GM12878 (cell line): ENCODE data around the gene CSRNP2. TPM values are rescaled to one million over a fixed set of nuclear protein-coding genes. Genes with fewer than 3 reads are reported as not detected.

Source experiments
- ATAC-seq: fragments of 200-7000 bp; cut with Tn5 transposase; 3 replicates; pipeline ENCODE4 v1.9.1; 2020; ENCODE audit warnings: mild to moderate bottlenecking, moderate library complexity
- BruUV-seq: library from RNA; stranded (reverse); fragments of 400-500 nt; replicated peaks from 2 replicates; lab custom pipeline; 2021; lab: Mats Ljungman, UMichigan
- CTCF ChIA-PET: fragments of 300-600 bp; sonication (Branson Sonifier 250); formaldehyde crosslinking; extraction: SDS; loops from one replicate; lab custom pipeline; 2021; ENCODE audit warnings: inconsistent platforms; lab: Yijun Ruan, JAX
- POLR2A ChIA-PET: fragments of 350-600 bp; formaldehyde crosslinking; extraction: SDS; loops from one replicate; lab custom pipeline; 2021; ENCODE audit warnings: inconsistent platforms; lab: Charles Lee
- RAD21 ChIA-PET: fragments of 300-600 bp; sonication (Branson Sonifier 250); formaldehyde crosslinking; loops from one replicate; lab custom pipeline; 2023; ENCODE audit warnings: antibody characterized with exemption; ENCODE audit not compliant: unreplicated experiment; lab: Charles Lee
- SMC1A ChIA-PET: fragments of 300-600 bp; sonication (Branson Sonifier 250); formaldehyde crosslinking; loops from one replicate; lab custom pipeline; 2023; ENCODE audit not compliant: unreplicated experiment, uncharacterized antibody; lab: Charles Lee
- DNase-seq: peaks from one replicate; pipeline ENCODE4 v3.0.0-alpha.2; 2011; ENCODE audit warnings: low read depth, low spot score
- FAIRE-seq: peaks from 3 replicates; lab custom pipeline; 2011; peaks lifted over from hg19 to GRCh38; lab: Jason Lieb, UNC
- H2AFZ ChIP-seq: 2 replicates; pipeline ENCODE4 v1.6.0; 2011; ENCODE audit warnings: low read depth, low read length, control low read depth; ENCODE audit not compliant: control insufficient read depth
- H3K27ac ChIP-seq: 2 replicates; pipeline ENCODE4 v1.5.1; 2011; ENCODE audit warnings: control low read depth; ENCODE audit not compliant: control insufficient read depth, insufficient read depth
- H3K27me3 ChIP-seq, 2 experiments: replicated peaks in 1 of 2; 2 replicates each; pipeline versions ENCODE4 v1.6.0 to v1.6.1; 2011; ENCODE audit warnings: low read length in 1 of 2; ENCODE audit not compliant: control insufficient read depth in 2 of 2, insufficient read depth in 2 of 2
- H3K36me3 ChIP-seq, 2 experiments: 2 replicates each; pipeline ENCODE4 v1.5.1; 2011; ENCODE audit warnings: low read length in 1 of 2; ENCODE audit not compliant: control insufficient read depth in 2 of 2, insufficient read depth in 2 of 2
- H3K4me1 ChIP-seq: 2 replicates; pipeline ENCODE4 v1.6.1; 2011; ENCODE audit warnings: mild to moderate bottlenecking, low read length, moderate library complexity, mixed read lengths; ENCODE audit not compliant: control insufficient read depth, insufficient read depth
- H3K4me2 ChIP-seq: 2 replicates; pipeline ENCODE4 v1.6.0; 2011; ENCODE audit warnings: control low read depth; ENCODE audit not compliant: control insufficient read depth, insufficient read depth
- H3K4me3 ChIP-seq: fragments of 200-600 bp; sonication (generic); 2 replicates; pipeline ENCODE4 v1.5.1; 2016
- H3K79me2 ChIP-seq: 2 replicates; pipeline ENCODE4 v1.6.0; 2011; ENCODE audit warnings: low read length; ENCODE audit not compliant: control insufficient read depth, insufficient read depth
- H3K9ac ChIP-seq: 2 replicates; pipeline ENCODE4 v1.8.0; 2011; ENCODE audit warnings: low read length, control low read depth, mixed read lengths; ENCODE audit not compliant: control insufficient read depth, insufficient read depth
- H3K9me3 ChIP-seq: replicated peaks from 3 replicates; pipeline ENCODE4 v1.5.1; 2011; ENCODE audit warnings: mild to moderate bottlenecking, low read length; ENCODE audit not compliant: control insufficient read depth, insufficient read depth
- H4K20me1 ChIP-seq: 2 replicates; pipeline ENCODE4 v1.6.0; 2011; ENCODE audit not compliant: control insufficient read depth, insufficient read depth
- BCL3 ChIP-seq: IDR thresholded peaks from 2 replicates; pipeline ENCODE4 v1.6.1; 2011; ENCODE audit warnings: borderline replicate concordance, low read depth, mild to moderate bottlenecking, moderate library complexity, low read length; ENCODE audit not compliant: insufficient read depth, poor library complexity, severe bottlenecking
- CREB1 ChIP-seq: IDR thresholded peaks from 2 replicates; pipeline ENCODE4 v1.6.1; 2012; ENCODE audit warnings: low read depth, mild to moderate bottlenecking, inconsistent platforms
- DPF2 ChIP-seq: fragments of 450-650 bp; IDR thresholded peaks from 2 replicates; pipeline ENCODE4 v1.6.1; 2017; ENCODE audit warnings: mild to moderate bottlenecking
- EED ChIP-seq: sonication (generic); IDR thresholded peaks from 2 replicates; pipeline ENCODE4 v1.6.1; 2016; ENCODE audit warnings: antibody characterized with exemption, low read depth
- IKZF1 ChIP-seq: fragments of 450-650 bp; conservative IDR thresholded peaks from 2 replicates; pipeline ENCODE4 v1.6.1; 2017; ENCODE audit warnings: antibody characterized with exemption, mild to moderate bottlenecking
- KAT2A ChIP-seq: conservative IDR thresholded peaks from 2 replicates; pipeline ENCODE4 v1.6.1; 2011; ENCODE audit warnings: low read depth, low read length; ENCODE audit not compliant: control insufficient read depth
- MTA2 ChIP-seq: fragments of 450-650 bp; IDR thresholded peaks from 2 replicates; pipeline ENCODE4 v1.6.1; 2016; ENCODE audit warnings: low read depth, mild to moderate bottlenecking, moderate library complexity
- NR2C2 ChIP-seq: IDR thresholded peaks from 2 replicates; pipeline ENCODE4 v1.6.1; 2011; ENCODE audit warnings: borderline replicate concordance, low read depth; ENCODE audit not compliant: control insufficient read depth, insufficient read length
- PAX8 ChIP-seq: fragments of 450-650 bp; IDR thresholded peaks from 2 replicates; pipeline ENCODE4 v1.6.1; 2017; ENCODE audit warnings: mild to moderate bottlenecking, moderate library complexity
- PBX3 ChIP-seq: IDR thresholded peaks from 2 replicates; pipeline ENCODE4 v1.6.1; 2011; ENCODE audit warnings: mild to moderate bottlenecking, low read depth, low read length, moderate library complexity; ENCODE audit not compliant: insufficient replicate concordance
- SIX5 ChIP-seq: IDR thresholded peaks from 2 replicates; pipeline ENCODE4 v1.6.1; 2011; ENCODE audit warnings: mild to moderate bottlenecking, low read depth, low read length, moderate library complexity; ENCODE audit not compliant: severe bottlenecking
- SPI1 ChIP-seq: IDR thresholded peaks from 2 replicates; pipeline ENCODE4 v1.6.1; 2011; ENCODE audit warnings: low read depth, mild to moderate bottlenecking, low read length, moderate library complexity, borderline replicate concordance; ENCODE audit not compliant: insufficient read depth
- SUZ12 ChIP-seq: fragments of 200-600 bp; sonication (generic); IDR thresholded peaks from one replicate; pipeline ENCODE4 v1.6.1; 2018; ENCODE audit warnings: antibody characterized with exemption, mild to moderate bottlenecking; ENCODE audit not compliant: unreplicated experiment
- TBL1XR1 ChIP-seq: IDR thresholded peaks from 2 replicates; pipeline ENCODE4 v1.6.1; 2012; ENCODE audit warnings: low read depth, low read length, improper control_type of control experiment
- WRNIP1 ChIP-seq: IDR thresholded peaks from 2 replicates; pipeline ENCODE4 v1.6.1; 2011; ENCODE audit warnings: low read depth, low read length, improper control_type of control experiment, borderline replicate concordance
- WGBS: methylation state at CpG from one replicate; pipeline ENCODE4 v1.1.6; 2016; ENCODE audit warnings: low lambda C conversion rate; ENCODE audit not compliant: insufficient replicate concordance, insufficient coverage; ENCODE audit errors: missing lambda C conversion rate; 5-methylcytosine and 5-hydroxymethylcytosine counted together
- in situ Hi-C: fragments of 300-500 bp; cut with MboI; formaldehyde crosslinking; loops from 9 replicates; pipeline ENCODE4 v1.14.3; 2018; ENCODE audit warnings: mixed read lengths
- intact Hi-C: fragments of 100-400 bp; cut with micrococcal nuclease; formaldehyde crosslinking; loops from one replicate; pipeline ENCODE4 v1.14.2; 2022; ENCODE audit not compliant: unreplicated experiment
- polyA plus RNA-seq, 11 experiments: library from polyadenylated mRNA; depleted of rRNA in 4 of 11; unstranded in 6 of 11; stranded (reverse) in 5 of 11; fragments of >200 nt; fragmentation: Nextera tagmentation in 4 of 11; fragmentation: Illumina TruSeq in 1 of 11; extraction: Ambion mirVana in 4 of 11; extraction: Trizol in 1 of 11; gene quantifications; 1 replicate in 1 of 11; 2 replicates in 10 of 11; pipeline versions ENCODE4 v1.2.1 to v1.2.3, GENCODE V29; 2011 to 2016; ENCODE audit warnings: inconsistent platforms in 2 of 11, missing spikeins in 2 of 11, low read depth in 1 of 11
- total RNA-seq, 4 experiments: library from RNA; depleted of rRNA in 3 of 4; stranded (reverse); fragments of >200 nt in 3 of 4; fragmentation: Illumina TruSeq in 1 of 4; extraction: Trizol in 1 of 4; gene quantifications; 2 replicates each; pipeline versions ENCODE4 v1.2.1 to v1.2.3, GENCODE V29; 2013 to 2021
- TF ChIP-seq, protein P1 (sequence below): IDR thresholded peaks from 2 replicates; pipeline ENCODE4 v1.6.1; 2011; ENCODE audit warnings: borderline replicate concordance, low read depth, mild to moderate bottlenecking, moderate library complexity, mixed read lengths, low read length; ENCODE audit not compliant: insufficient read depth; ENCODE audit errors: extremely low read length

The CSRNP2 gene
- total and polyA plus RNA-seq, 10 of the 15 experiments (the other 5 are each of a cell fraction or from before 2014, with no cell fraction given), result 1.2 to 12.1 (median 6.3) TPM

GRCh38 chr12:51103977-51104376, 20.6 kb upstream of the CSRNP2 start:
- ChIA-PET SMC1A (interaction anchor here (1.6 kb wide), 1 partner anchor 237 kb away, joined by 3 read pairs; no protein-coding TSS in a partner anchor), CTCF (no interaction called here), RAD21 (interaction anchor here (1.3 kb wide), 1 partner anchor 67 kb away, joined by 3 read pairs; no protein-coding TSS in a partner anchor), POLR2A (no interaction called here)
- in situ Hi-C loops, result no loop called here
- Histone ChIP-seq H3K4me3 (no peak overlapping the region), H3K36me3 (peaks cover 5 to 34% of the 10 kb centered on the region in 2 experiments), H3K79me2 (no peaks in the 10 kb centered on the region), H4K20me1 (no peaks in the 10 kb centered on the region), H3K27ac (no peak overlapping the region), H3K4me2 (no peak overlapping the region), H3K9ac (no peak overlapping the region), H3K9me3 (no peaks in the 10 kb centered on the region)
- TF ChIP-seq NR2C2 (no peak), SIX5 (no peak), IKZF1 (no peak), DPF2 (no peak), WRNIP1 (no peak)
- TF ChIP-seq, protein P1, sequence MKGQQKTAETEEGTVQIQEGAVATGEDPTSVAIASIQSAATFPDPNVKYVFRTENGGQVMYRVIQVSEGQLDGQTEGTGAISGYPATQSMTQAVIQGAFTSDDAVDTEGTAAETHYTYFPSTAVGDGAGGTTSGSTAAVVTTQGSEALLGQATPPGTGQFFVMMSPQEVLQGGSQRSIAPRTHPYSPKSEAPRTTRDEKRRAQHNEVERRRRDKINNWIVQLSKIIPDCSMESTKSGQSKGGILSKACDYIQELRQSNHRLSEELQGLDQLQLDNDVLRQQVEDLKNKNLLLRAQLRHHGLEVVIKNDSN, result no peak
- TF ChIP-seq, all 136 proteins: peak for 0
- Histone ChIP-seq H2AFZ (no peak overlapping the region), H3K4me1 (no peaks in the 10 kb centered on the region), H3K27me3 (no peaks in the 10 kb centered on the region)
- no peak for ATAC-seq
- no peak for DNase-seq
- BruUV-seq, result no TSS peak
- intact Hi-C loops, result no loop called here
- no peak for FAIRE-seq

DNA sequence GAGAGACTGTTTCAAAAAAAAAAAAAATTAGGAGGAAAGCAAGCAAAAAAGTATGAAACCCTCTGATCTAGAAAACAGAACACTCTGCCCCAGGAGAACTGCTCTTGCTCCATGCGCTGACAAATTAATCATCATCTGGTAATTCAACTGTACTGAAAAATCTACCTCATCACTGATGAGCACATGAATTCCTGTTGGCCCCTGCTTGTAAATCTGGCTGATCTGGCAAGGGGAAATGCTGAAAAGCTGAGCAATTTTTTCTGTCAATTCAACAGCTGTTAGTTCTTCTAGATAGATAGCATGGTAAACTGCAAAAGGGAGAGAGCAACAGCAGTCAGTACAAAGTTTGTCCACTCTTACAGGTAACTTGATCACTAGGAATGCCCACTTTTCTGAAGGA, 15.2 kb upstream of the CSRNP2 start:
- in situ Hi-C loops (no loop called here), intact Hi-C loops (no loop called here)
- Histone ChIP-seq H3K4me1 (no peaks in the 10 kb centered on the region), H3K9me3 (no peaks in the 10 kb centered on the region), H2AFZ (no peak overlapping the region), H3K79me2 (no peaks in the 10 kb centered on the region), H3K4me3 (no peak overlapping the region), H3K36me3 (peaks cover 5 to 28% of the 10 kb centered on the region in 2 experiments), H4K20me1 (no peaks in the 10 kb centered on the region), H3K4me2 (no peak overlapping the region), H3K27ac (no peak overlapping the region), H3K9ac (no peak overlapping the region), H3K27me3 (no peaks in the 10 kb centered on the region)
- ChIA-PET RAD21 (no interaction called here), CTCF (no interaction called here), SMC1A (interaction anchor here (0.7 to 1.2 kb wide), 3 partner anchors 12 to 241 kb away, joined by 3 to 5 read pairs (median 3); no protein-coding TSS in a partner anchor), POLR2A (no interaction called here)
- BruUV-seq, result no TSS peak
- DNase-seq (no peak), ATAC-seq (no peak), FAIRE-seq (no peak)
- WGBS, result 100% methylated on average over 1 of the region's 1 CpG
- TF ChIP-seq EED (no peak), TBL1XR1 (no peak), SPI1 (no peak), MTA2 (no peak), KAT2A (no peak), PAX8 (no peak), SUZ12 (no peak), CREB1 (no peak), PBX3 (no peak), BCL3 (no peak)
